GOT3 (cell line): ENCODE measurements around the gene MREG.
"Not testable (repeated sequence)": the region's sequence is repeated elsewhere in the genome, so short reads cannot be mapped to it uniquely, and the experiment has no call there.

ENCODE experiments used
- DNase-seq: peaks from one replicate; lab custom pipeline; 2025; ENCODE audit warnings: mixed read lengths; lab: John Stamatoyannopoulos, UW

The MREG gene

GRCh38 chr2:216021768-216022565 is 8.6 kb upstream of the MREG start:
- no peak for DNase-seq

GRCh38 chr2:216018709-216019108 is 5.4 kb upstream of the MREG start:
- no peak for DNase-seq

- no peak for DNase-seq
These were observed 4.0 kb upstream of the MREG start for GRCh38 chr2:216017365-216017764.

GRCh38 chr2:216016581-216016980 is 3.2 kb upstream of the MREG start:
- no peak for DNase-seq

- DNase-seq: no peak
These were observed 2.5 kb upstream of the MREG start for GRCh38 chr2:216015722-216016464.

GRCh38 chr2:216014986-216015385 is 1.6 kb upstream of the MREG start:
- DNase-seq: no peak

- DNase-seq: no peak
These were observed 655 bp upstream of the MREG start for GRCh38 chr2:216014006-216014405.

- no peak for DNase-seq
These were observed 596 bp downstream of the MREG start for GRCh38 chr2:216012830-216013079.

GRCh38 chr2:216012133-216012829 is 1.1 kb downstream of the MREG start:
- no peak for DNase-seq

GRCh38 chr2:216009215-216009614 is 4.1 kb downstream of the MREG start:
- DNase-seq: not testable (repeated sequence)

GRCh38 chr2:216008387-216008786 is 5.0 kb downstream of the MREG start:
- DNase-seq: no peak

GRCh38 chr2:216006164-216006663 is 7.1 kb downstream of the MREG start:
- DNase-seq: no peak

- no peak for DNase-seq
These were observed 8.6 kb downstream of the MREG start for GRCh38 chr2:216004697-216005283.

- DNase-seq: no peak
These were observed 9.3 kb downstream of the MREG start for GRCh38 chr2:216003876-216004696.

GRCh38 chr2:216002693-216003092 is 10.7 kb downstream of the MREG start:
- no peak for DNase-seq

- no peak for DNase-seq
These were observed 11.2 kb downstream of the MREG start for GRCh38 chr2:216002101-216002678.

- DNase-seq: no peak
These were observed 11.9 kb downstream of the MREG start for GRCh38 chr2:216001216-216002100.

GRCh38 chr2:215998636-215999035 is 14.7 kb downstream of the MREG start:
- DNase-seq: no peak

- no peak for DNase-seq
These were observed 16.1 kb downstream of the MREG start for GRCh38 chr2:215997219-215997618.

GRCh38 chr2:215994911-215995310 is 18.4 kb downstream of the MREG start:
- DNase-seq: no peak
